ENCODE results near the gene NDUFV3.
"Not testable (repeated sequence)": the region's sequence is repeated elsewhere in the genome, so short reads cannot be mapped to it uniquely, and the experiment has no call there.

The NDUFV3 gene

GRCh38 chr21:42922918-42923317, 29.8 kb downstream of the NDUFV3 start:
- TF ChIP-seq CTCF (IDR thresholded peaks at IDR 0.05; ENCODE audit: low read depth, low read length, missing control alignments), result no peak
- H3K4me3 ChIP-seq (replicated peaks; ENCODE audit: low read depth, low read length), result no peak overlapping the region

GRCh38 chr21:42923553-42924432, 30.7 kb downstream of the NDUFV3 start:
- TF ChIP-seq CTCF (IDR thresholded peaks at IDR 0.05; ENCODE audit: low read depth, low read length, missing control alignments), result peak; percentile 76

More at GRCh38 chr21:42922918-42923317, 29.8 kb downstream of the NDUFV3 start:
- no peak for DNase-seq (ENCODE audit: extremely low read depth, low read depth)

GRCh38 chr21:42924433-42924751, 31.3 kb downstream of the NDUFV3 start:
- TF ChIP-seq CTCF (IDR thresholded peaks at IDR 0.05; ENCODE audit: low read depth, low read length, missing control alignments), result no peak
- H3K4me3 ChIP-seq (replicated peaks; ENCODE audit: low read depth, low read length), result no peak overlapping the region
- no peak for DNase-seq (ENCODE audit: extremely low read depth, low read depth)

More at GRCh38 chr21:42923553-42924432, 30.7 kb downstream of the NDUFV3 start:
- DNase-seq (ENCODE audit: extremely low read depth, low read depth), result peak; percentile 81
- no peak overlapping the region for H3K4me3 ChIP-seq (replicated peaks; ENCODE audit: low read depth, low read length)

GRCh38 chr21:42925114-42925926, 32.2 kb downstream of the NDUFV3 start, which contains the start of gene ERVH48-1:
Gene ERVH48-1, minus strand, starts transcription at chr21:42925630. Its CDS starts 6,624 bp downstream, at chr21:42919006.
- TF ChIP-seq CTCF (IDR thresholded peaks at IDR 0.05; ENCODE audit: low read depth, low read length, missing control alignments), result no peak
- no peak within 1 kb of the TSS for H3K4me3 ChIP-seq (replicated peaks; ENCODE audit: low read depth, low read length)
- no peak for DNase-seq (ENCODE audit: extremely low read depth, low read depth)

GRCh38 chr21:42927474-42928200, 34.5 kb downstream of the NDUFV3 start:
- H3K4me3 ChIP-seq (replicated peaks; ENCODE audit: low read depth, low read length); DNase-seq (ENCODE audit: extremely low read depth, low read depth): not testable (repeated sequence)

GRCh38 chr21:42929969-42930368, 36.9 kb downstream of the NDUFV3 start:
- DNase-seq (ENCODE audit: extremely low read depth, low read depth), result no peak
- no peak overlapping the region for H3K4me3 ChIP-seq (replicated peaks; ENCODE audit: low read depth, low read length)
- TF ChIP-seq CTCF (IDR thresholded peaks at IDR 0.05; ENCODE audit: low read depth, low read length, missing control alignments), result no peak

Data from HFF-Myc (cell line).